Measurements from ENCODE around the gene NPAS2. TPM values are rescaled to one million over a fixed set of nuclear protein-coding genes. Genes with fewer than 3 reads are reported as not detected.
A peak's percentile ranks its signal among the peaks of the same experiment; 100 is the strongest.

The NPAS2 gene
- total RNA-seq, 1 experiment from 2014 or later: 20.4 TPM

DNA sequence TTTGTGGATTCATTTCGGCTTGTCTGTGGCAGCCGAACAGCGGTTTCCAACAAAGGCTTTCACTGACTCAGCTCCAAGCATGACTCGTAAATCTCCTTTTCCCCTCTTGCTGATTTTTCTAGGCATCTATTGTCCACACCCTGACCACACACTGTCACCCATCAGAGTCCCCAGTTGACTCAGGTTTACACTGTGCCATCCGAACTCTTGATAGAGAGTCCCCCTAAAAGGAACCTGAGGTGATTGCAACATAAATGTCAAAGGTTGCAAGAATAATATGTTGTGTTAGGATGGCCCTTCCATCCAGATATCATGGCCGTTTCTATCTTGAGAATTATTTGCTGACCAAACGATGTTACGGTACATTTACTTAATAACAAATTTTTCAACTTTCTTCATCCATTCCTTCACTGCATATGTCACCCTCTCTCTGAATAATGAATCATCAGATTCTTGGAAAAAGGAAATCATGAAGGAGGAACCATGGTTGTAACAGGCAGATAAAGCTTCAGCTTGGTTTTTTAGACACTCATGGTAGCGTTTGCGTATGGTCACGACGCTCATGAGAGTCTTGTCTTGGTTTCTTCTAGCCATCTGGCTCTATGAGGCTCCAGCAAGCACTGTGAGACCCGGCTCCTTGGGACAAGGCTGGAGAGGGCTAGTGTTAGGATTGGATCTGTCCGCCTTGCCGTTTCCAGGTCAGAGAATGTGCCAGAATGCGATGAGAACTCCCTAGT lies 72.1 kb downstream of the NPAS2 start (continued):
- TF ChIP-seq, protein P1, sequence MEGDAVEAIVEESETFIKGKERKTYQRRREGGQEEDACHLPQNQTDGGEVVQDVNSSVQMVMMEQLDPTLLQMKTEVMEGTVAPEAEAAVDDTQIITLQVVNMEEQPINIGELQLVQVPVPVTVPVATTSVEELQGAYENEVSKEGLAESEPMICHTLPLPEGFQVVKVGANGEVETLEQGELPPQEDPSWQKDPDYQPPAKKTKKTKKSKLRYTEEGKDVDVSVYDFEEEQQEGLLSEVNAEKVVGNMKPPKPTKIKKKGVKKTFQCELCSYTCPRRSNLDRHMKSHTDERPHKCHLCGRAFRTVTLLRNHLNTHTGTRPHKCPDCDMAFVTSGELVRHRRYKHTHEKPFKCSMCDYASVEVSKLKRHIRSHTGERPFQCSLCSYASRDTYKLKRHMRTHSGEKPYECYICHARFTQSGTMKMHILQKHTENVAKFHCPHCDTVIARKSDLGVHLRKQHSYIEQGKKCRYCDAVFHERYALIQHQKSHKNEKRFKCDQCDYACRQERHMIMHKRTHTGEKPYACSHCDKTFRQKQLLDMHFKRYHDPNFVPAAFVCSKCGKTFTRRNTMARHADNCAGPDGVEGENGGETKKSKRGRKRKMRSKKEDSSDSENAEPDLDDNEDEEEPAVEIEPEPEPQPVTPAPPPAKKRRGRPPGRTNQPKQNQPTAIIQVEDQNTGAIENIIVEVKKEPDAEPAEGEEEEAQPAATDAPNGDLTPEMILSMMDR (IDR thresholded peaks at IDR 0.05 in 2 of 3, conservative IDR thresholded peaks at IDR 0.05 in 1 of 3; ENCODE audit: borderline replicate concordance in 1 of 3, insufficient read depth in 1 of 3, low read depth in 2 of 3, low read length in 2 of 3): no peak
- peak; percentile 67 for TF ChIP-seq TCF7L2 (IDR thresholded peaks at IDR 0.05; ENCODE audit: borderline replicate concordance, extremely low read depth, insufficient read depth, insufficient read length)
- TF ChIP-seq, protein P2, sequence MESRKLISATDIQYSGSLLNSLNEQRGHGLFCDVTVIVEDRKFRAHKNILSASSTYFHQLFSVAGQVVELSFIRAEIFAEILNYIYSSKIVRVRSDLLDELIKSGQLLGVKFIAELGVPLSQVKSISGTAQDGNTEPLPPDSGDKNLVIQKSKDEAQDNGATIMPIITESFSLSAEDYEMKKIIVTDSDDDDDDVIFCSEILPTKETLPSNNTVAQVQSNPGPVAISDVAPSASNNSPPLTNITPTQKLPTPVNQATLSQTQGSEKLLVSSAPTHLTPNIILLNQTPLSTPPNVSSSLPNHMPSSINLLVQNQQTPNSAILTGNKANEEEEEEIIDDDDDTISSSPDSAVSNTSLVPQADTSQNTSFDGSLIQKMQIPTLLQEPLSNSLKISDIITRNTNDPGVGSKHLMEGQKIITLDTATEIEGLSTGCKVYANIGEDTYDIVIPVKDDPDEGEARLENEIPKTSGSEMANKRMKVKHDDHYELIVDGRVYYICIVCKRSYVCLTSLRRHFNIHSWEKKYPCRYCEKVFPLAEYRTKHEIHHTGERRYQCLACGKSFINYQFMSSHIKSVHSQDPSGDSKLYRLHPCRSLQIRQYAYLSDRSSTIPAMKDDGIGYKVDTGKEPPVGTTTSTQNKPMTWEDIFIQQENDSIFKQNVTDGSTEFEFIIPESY (IDR thresholded peaks at IDR 0.05; ENCODE audit: extremely low read depth, insufficient replicate concordance, low read length): no peak
- TF ChIP-seq POLR2A (IDR thresholded peaks at IDR 0.05; ENCODE audit: borderline replicate concordance, extremely low read depth, insufficient read depth, insufficient read length): no peak
- TF ChIP-seq SRF (IDR thresholded peaks at IDR 0.05; ENCODE audit: low read depth): no peak
- no peak for TF ChIP-seq EZH2 (IDR thresholded peaks at IDR 0.05)
- TF ChIP-seq ZNF274 (IDR thresholded peaks at IDR 0.05; ENCODE audit: low read depth, low read length): no peak
- no peak for TF ChIP-seq ZFX (IDR thresholded peaks at IDR 0.05)
- TF ChIP-seq CEBPB (IDR thresholded peaks at IDR 0.05; ENCODE audit: low read depth): peak; percentile 83
- TF ChIP-seq EZH2phosphoT487 (IDR thresholded peaks at IDR 0.05; ENCODE audit: borderline replicate concordance): no peak
- TF ChIP-seq CBX3 (IDR thresholded peaks at IDR 0.05; ENCODE audit: low read depth): peak; percentile 58; the same call in 1 of the 2 replicates
- TF ChIP-seq SIN3A (IDR thresholded peaks at IDR 0.05; ENCODE audit: low read depth): no peak
- TF ChIP-seq JUND (IDR thresholded peaks at IDR 0.05): peak; percentile 62; the same call in 1 of the 2 replicates

Measured in HCT116 (cell line).